Breast epithelium (tissue), 3 donors: ENCODE data around the gene SMIM43.

ENCODE experiments used
- POLR2A ChIP-seq: fragments of 450-650 bp; IDR thresholded peaks from one replicate; pipeline ENCODE4 v1.6.1; 2016; ENCODE audit warnings: antibody characterized with exemption, mild to moderate bottlenecking, moderate library complexity
- POLR2AphosphoS5 ChIP-seq, 3 donors: sonication (generic); formaldehyde crosslinking; IDR thresholded peaks; one replicate each; pipeline ENCODE4 v1.6.1; 2017; ENCODE audit warnings: antibody characterized with exemption in 3 of 3
- TF ChIP-seq, protein P1 (sequence below), 3 donors: fragments of 450-650 bp; IDR thresholded peaks; one replicate each; pipeline ENCODE4 v1.5.1; 2016 to 2017; ENCODE audit warnings: antibody characterized with exemption in 3 of 3, mild to moderate bottlenecking in 3 of 3, moderate library complexity in 3 of 3

DNA sequence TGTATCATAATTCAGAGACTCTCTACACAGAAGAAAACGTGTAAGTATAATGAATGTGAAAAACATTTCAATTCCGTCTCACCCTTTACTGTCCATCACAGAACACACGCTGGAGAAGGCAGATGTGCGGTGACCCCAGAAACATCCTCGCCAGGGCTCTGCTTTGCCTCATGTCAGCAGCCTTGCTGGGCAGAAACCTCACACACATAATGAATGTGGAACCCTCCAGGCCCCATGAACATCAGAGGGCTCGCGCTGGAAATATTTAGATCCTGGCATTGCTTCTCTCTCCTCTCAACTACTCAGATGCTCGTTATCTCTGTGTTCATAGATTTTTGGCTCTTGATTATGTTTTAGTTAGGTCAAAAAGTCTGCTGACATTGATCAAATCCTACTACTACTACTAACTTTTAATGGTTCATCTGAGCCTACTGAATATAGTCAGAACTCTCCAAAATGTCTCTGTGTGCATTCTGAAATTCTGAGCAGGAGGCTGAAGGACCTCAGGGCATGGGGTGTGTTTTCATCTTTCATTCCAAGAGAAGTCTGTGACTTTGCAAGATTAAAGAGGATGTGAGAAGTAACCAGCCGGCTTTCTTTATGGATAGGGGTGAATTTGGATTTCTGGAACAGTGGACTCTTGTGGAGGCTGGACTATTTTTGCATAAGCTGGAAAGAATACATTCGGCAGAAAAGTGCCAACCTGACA, 27.0 kb downstream of the SMIM43 start:
- TF ChIP-seq, protein P1, sequence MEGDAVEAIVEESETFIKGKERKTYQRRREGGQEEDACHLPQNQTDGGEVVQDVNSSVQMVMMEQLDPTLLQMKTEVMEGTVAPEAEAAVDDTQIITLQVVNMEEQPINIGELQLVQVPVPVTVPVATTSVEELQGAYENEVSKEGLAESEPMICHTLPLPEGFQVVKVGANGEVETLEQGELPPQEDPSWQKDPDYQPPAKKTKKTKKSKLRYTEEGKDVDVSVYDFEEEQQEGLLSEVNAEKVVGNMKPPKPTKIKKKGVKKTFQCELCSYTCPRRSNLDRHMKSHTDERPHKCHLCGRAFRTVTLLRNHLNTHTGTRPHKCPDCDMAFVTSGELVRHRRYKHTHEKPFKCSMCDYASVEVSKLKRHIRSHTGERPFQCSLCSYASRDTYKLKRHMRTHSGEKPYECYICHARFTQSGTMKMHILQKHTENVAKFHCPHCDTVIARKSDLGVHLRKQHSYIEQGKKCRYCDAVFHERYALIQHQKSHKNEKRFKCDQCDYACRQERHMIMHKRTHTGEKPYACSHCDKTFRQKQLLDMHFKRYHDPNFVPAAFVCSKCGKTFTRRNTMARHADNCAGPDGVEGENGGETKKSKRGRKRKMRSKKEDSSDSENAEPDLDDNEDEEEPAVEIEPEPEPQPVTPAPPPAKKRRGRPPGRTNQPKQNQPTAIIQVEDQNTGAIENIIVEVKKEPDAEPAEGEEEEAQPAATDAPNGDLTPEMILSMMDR (IDR thresholded peaks at IDR 0.05), result no peak
- TF ChIP-seq POLR2AphosphoS5 (IDR thresholded peaks at IDR 0.05) (no peak), POLR2A (no peak)
